Fibroblast of mammary gland (primary cell): ENCODE results near the gene GNAI1.
A peak's percentile ranks its signal among the peaks of the same experiment; 100 is the strongest.

Experiments
- DNase-seq: peaks from one replicate; pipeline ENCODE4 v3.0.0-alpha.2; 2010; ENCODE audit warnings: low read depth
- H3K4me3 ChIP-seq: 2 replicates; pipeline ENCODE4 v1.5.1; 2011; ENCODE audit warnings: low read depth, mild to moderate bottlenecking, low read length, moderate library complexity; ENCODE audit not compliant: control insufficient read depth
- CTCF ChIP-seq: conservative IDR thresholded peaks from 2 replicates; pipeline ENCODE4 v1.5.1; 2011; ENCODE audit warnings: low read depth, low read length, inconsistent platforms; ENCODE audit not compliant: control insufficient read depth, insufficient read depth

Gene GNAI1

DNA sequence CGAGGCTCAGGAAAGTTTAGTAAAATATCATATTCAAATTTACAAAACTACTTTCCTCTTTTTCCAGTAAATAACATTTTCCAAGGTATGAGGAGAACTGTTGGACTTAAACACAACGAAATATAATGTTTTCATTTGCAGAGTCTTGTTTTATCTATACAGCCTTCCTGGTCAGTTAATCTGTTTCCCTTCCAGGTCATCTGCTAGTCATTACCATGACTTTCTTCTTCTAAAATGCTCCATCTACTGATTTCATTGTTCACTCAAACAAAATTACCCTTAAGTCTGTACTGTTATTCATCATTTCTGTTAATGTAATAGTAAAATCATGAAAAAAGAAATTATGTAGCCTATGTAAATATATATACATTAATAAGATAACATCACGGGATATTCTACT, 69.8 kb downstream of the GNAI1 start:
- no peak overlapping the region for H3K4me3 ChIP-seq
- no peak for DNase-seq
- no peak for TF ChIP-seq CTCF

- TF ChIP-seq CTCF = no peak
- DNase-seq = no peak
- no peak overlapping the region for H3K4me3 ChIP-seq
Observed at GRCh38 chr7:80204919-80205318, 70.3 kb downstream of the GNAI1 start.

GRCh38 chr7:80206763-80207162, 72.1 kb downstream of the GNAI1 start:
- DNase-seq = no peak
- no peak overlapping the region for H3K4me3 ChIP-seq
- no peak for TF ChIP-seq CTCF

GRCh38 chr7:80207501-80207900, 72.9 kb downstream of the GNAI1 start:
- no peak overlapping the region for H3K4me3 ChIP-seq
- no peak for TF ChIP-seq CTCF
- DNase-seq = peak; percentile 32

DNA sequence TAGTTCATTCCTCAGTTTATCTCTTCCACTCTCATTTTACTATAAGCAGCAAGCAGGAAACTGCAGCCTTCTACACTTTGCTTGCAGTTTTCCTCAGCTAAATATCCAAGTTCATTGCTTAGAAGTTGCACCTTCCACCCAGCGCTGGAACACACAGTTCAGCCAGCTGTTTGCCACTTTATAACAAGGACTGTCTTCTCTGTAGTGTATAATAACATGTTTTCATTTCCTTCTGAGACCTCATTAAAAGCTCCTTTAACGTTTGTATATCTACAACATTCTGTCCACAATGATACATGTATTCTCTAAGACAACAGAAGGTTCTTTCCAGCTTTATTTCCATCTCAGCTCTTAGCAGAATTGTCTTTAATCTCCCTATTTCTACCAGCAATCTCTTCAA, 74.1 kb downstream of the GNAI1 start:
- no peak for TF ChIP-seq CTCF
- H3K4me3 ChIP-seq = no peak overlapping the region
- DNase-seq = no peak

DNA sequence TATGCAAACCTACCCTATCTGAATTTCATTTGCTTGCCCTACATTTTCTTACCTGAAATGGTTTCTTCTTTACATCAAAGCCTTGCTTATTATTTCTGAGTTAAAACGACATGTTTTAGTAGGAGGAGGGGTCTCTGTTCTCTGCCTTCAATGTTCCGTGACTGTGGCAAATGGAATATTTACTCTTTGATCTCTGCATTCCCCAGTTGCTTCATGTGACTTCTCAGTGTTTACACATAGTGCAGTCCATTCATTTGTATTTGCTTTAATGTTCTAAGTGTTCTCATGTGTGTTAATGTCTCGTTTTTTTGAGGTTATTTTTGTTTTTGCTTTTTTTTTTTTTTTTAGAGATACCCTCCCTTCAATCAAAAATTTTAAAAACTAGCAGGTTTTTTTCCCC, 75.8 kb downstream of the GNAI1 start:
- no peak for DNase-seq
- TF ChIP-seq CTCF = no peak
- no peak overlapping the region for H3K4me3 ChIP-seq

GRCh38 chr7:80213814-80214213, 79.2 kb downstream of the GNAI1 start:
- H3K4me3 ChIP-seq = no peak overlapping the region
- no peak for TF ChIP-seq CTCF
- no peak for DNase-seq
